ENCODE measurements around the gene CCDC178. TPM values are rescaled to one million over a fixed set of nuclear protein-coding genes. Genes with fewer than 3 reads are reported as not detected.

CCDC178 gene
- total RNA-seq, 1 donor from 2014 or later = 2.9 TPM

DNA sequence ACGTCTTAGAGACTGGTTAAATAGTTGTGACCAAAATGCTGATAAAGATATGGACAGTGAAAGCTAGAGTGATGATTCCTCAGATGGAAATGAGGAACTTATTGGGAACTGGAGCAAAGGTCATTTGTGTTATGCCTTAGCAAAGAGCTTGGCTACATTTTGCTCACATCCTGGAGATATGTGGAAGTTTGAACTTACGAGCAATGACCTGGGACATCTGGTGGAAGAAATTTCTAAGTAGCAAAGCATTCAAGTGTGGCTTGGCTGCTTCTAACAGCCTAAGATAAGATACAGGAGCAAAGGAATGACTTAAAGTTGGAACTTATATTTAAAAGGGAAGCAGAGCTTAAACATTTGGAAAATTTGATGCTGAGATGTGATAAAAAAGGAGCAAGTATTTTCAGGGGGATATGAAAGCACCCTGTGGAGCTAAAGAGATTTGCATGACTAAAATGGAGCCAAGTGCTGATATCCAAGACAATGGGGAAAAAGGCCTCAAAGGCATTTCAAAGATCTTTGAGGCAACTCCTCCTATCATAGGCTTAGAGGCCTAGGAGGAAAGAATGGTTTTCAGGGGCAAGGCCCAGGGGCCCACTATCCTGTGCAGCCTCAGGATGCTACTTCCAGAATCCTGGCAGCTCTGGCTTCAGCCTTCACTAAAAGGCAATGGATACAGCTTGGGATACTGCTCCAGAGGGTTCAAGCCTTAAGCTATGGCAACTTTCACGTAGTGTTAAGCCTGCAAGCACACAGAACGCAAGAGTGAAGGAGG lies 543.6 kb downstream of the CCDC178 start:
- DNase-seq (ENCODE audit: low spot score in 2 of 2) (no peak), FAIRE-seq (no peak)

- FAIRE-seq (no peak), DNase-seq (ENCODE audit: low spot score in 2 of 2) (no peak)
Measured at GRCh38 chr18:32893915-32894314, 546.6 kb downstream of the CCDC178 start.

DNA sequence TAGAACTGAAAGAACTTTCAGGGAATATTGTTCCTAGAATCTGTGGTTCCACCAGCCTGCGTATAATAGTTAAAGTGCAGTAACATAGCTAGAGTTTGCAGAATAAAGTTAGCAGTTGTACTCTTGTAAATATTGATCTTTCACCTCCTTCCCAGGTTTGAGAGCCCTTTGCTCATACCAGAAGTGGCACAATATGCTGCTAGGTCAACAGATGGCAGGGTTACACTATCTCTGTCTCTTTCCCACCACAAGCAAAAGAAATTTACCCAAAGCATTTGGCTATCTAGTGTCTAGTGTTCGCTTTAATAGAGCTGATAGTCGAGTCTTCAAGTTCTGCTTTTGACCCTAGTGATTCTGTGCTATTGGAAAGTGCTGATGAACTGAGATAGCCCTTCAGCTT lies 548.7 kb downstream of the CCDC178 start:
- FAIRE-seq = no peak
- no peak for DNase-seq (ENCODE audit: low spot score in 2 of 2)

DNA sequence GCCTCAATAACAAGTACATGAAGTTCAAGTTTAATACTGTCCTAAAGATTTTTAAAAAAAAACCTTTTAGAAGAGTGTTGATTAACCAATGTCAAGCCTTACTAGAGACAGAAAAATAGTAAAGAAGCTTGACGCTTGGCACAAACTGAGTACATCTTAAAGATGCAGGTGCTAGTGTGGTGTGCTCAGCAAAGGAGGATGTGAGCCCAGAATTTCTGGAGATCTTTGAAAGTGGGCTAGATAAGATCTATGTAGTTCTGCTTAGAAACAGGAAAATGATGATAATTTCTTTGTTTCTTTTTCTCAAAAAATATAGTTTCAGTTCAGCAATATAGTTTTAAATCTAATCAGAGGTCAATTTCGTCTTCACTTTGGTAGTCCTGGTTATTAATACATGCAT lies 549.4 kb downstream of the CCDC178 start:
- FAIRE-seq = no peak
- no peak for DNase-seq (ENCODE audit: low spot score in 2 of 2)

DNA sequence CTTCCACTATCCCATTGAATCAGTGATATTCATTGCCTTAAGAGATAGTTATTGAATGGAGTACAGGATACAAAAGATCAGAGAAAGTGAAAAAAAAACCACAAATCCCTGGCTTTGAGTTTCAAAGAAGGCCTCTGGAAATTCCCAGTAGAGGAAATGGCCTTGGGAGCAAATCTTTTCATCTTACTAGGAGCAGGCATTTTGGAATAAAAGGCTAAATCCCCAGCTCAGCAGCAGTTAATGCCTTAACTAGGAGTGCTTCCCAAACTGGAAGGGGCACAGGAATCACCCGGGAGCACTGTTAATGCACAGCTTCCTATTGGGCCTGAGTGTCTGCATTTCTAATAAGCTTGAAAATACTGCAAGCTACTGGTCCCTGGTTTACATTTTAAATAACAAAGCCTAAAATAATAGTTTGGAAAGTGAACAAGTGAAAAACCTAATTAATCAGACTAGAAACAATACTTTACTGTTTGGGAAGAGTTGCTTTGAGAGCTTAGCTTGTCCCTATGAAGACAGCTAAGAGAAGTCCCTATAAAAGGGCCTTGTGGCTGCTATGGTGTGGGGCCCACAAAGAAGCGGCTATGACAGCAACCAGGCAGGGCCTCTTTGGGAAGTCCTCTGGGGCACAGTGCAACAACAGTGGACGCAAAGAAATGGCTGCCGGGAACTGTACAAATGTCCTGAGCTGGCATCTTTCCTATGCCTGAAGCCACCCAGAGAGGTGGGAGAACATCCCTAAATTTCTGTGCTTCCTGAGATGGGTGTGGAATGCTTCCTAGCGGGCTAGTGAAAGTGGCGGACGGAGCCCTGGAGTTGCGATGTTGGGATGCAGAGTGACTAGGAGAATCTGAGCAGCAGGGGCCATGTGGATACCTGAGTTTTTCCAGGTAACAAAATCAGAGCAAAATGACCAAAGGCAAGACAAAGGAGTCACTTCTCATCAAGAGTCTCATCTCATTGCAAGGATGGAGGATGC lies 550.6 kb downstream of the CCDC178 start:
- FAIRE-seq (no peak), DNase-seq (ENCODE audit: low spot score in 2 of 2) (no peak)

DNA sequence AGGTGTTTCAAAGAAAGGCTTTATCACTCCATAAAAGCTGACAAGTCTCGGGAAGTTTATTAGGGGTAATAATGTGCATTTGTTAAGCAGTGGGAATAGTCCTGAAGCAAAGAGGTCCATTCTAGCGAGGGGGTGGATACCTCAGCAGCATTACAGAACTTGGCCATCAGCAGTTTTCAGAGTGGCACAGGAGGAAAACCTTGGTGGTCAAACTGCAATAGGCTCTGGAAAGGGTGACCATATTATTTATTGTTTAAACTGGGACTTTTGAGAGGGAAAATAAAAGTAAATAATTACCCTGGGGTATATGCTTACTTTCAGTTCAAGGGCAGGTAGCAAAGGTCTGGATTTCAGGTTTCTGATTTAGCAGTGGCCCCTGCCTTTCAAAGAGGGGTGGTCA lies 552.2 kb downstream of the CCDC178 start:
- FAIRE-seq = no peak
- DNase-seq (ENCODE audit: low spot score in 2 of 2) = no peak

Other genes starting within 250 kb of the CCDC178 start
- 87.2 TPM for gene ASXL3, start 137.5 kb upstream of the CCDC178 start, total RNA-seq